COLO668 (cell line): ENCODE results near the gene MX1.
"Not testable (repeated sequence)": the region's sequence is repeated elsewhere in the genome, so short reads cannot be mapped to it uniquely, and the experiment has no call there.

Source experiments
- DNase-seq: peaks from one replicate; lab custom pipeline; 2025; ENCODE audit not compliant: unreplicated experiment; lab: John Stamatoyannopoulos, UW

MX1 gene

DNA sequence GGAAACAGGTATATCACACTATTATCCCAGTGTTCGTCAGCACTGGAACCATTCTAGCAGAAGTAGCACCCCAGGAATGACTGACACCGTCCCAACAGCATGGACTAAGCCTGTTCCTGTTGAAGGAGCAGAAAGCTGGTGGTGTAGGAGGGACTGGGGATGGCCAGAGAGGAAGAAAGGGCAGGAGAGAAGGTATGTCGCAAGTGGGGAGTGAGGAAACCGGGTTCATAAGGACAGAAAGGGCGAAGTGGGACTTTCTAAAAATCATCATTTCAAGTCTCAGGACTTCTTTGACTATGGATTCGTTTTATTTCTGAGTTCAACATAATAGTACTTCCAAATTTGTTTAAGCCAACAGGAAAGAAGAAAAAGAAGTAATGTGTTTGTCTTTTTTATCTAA is 19.7 kb upstream of the MX1 start:
- no peak for DNase-seq

DNA sequence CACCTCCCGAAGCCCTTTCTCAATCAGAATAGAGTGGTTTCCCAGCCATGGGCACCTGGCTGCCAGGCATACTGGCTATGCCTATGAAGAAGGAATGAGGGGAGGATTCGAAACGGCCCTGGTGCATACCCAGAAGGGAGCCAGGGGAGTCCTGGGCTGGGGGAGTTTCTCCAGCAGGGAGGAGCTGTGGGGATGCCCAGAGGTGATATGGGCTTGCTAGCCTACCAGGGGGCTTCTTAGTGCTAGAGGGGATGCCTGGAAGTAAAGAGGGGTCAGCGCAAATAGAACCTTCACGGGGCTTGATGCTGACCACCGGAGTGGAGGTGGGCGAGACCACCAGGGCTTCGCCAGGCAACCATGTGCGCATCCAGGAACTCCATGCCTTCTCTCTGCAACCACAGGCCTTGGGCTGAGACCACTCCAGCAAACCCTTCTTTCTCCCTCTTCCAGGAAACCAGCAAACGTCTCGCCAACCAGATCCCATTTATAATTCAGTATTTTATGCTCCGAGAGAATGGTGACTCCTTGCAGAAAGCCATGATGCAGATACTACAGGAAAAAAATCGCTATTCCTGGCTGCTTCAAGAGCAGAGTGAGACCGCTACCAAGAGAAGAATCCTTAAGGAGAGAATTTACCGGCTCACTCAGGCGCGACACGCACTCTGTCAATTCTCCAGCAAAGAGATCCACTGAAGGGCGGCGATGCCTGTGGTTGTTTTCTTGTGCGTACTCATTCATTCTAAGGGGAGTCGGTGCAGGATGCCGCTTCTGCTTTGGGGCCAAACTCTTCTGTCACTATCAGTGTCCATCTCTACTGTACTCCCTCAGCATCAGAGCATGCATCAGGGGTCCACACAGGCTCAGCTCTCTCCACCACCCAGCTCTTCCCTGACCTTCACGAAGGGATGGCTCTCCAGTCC is 18.2 kb upstream of the MX1 start:
- DNase-seq: no peak

GRCh38 chr21:41410361-41410760 is 15.7 kb upstream of the MX1 start:
- no peak for DNase-seq

- DNase-seq: no peak
These were observed 15.1 kb upstream of the MX1 start for GRCh38 chr21:41410767-41411448.

- peak; percentile 19 for DNase-seq
These were observed 14.5 kb upstream of the MX1 start for GRCh38 chr21:41411449-41412089.

- not testable (repeated sequence) for DNase-seq
These were observed 8.5 kb upstream of the MX1 start for GRCh38 chr21:41417505-41417904.

DNA sequence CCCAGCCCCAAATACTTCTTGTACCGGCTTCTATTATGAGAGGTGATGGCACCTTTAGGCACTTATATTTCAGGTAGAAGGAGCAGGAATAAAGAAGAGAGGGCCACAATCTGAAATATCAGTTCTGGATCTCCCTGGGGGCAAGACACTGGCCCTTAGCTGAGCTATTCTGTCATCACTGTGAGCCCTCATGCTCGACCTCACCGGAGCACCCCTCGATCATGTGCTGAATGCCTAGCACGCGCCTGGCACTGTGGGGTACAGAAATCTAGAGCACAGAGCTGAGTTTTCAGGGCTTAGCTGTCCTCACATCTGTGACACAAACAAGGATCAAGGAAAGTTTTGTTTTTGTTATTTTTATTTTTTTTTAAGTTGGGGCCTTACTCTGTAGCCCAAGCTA is 7.6 kb upstream of the MX1 start:
- no peak for DNase-seq

DNA sequence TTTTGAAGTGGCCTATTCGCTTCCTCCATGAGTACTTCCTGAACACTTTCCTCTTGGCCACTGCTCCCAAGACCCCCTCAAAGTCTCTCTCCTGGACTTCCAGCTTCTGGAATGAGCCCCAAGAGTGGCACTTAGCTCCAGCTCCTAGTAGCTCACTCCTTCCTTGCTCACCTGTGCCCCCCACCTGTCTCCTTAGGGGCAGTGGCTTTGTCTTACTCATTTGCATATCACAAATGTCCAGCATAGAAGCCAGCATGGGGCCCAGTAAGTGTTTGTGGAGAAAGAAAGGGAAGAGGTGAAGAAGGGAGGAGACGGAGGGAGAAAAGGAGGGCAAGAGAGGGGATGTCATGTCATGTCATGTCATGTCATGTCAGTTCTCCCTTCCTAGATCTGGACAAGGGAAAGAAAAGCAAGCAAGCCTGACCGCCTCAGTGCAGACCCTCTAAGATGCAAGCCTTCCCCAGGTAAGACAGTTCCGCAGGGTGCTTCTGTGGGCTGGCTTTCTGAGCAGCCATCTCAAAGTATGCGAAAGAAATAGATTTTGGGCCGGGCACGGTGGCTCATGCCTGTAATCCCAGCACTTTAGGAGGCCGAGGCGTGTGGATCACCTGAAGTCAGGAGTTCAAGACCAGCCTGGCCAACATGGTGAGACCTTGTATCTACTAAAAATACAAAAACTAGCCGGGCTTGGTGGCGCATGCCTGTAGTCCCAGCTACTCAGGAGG is 6.9 kb upstream of the MX1 start:
- DNase-seq: no peak

DNA sequence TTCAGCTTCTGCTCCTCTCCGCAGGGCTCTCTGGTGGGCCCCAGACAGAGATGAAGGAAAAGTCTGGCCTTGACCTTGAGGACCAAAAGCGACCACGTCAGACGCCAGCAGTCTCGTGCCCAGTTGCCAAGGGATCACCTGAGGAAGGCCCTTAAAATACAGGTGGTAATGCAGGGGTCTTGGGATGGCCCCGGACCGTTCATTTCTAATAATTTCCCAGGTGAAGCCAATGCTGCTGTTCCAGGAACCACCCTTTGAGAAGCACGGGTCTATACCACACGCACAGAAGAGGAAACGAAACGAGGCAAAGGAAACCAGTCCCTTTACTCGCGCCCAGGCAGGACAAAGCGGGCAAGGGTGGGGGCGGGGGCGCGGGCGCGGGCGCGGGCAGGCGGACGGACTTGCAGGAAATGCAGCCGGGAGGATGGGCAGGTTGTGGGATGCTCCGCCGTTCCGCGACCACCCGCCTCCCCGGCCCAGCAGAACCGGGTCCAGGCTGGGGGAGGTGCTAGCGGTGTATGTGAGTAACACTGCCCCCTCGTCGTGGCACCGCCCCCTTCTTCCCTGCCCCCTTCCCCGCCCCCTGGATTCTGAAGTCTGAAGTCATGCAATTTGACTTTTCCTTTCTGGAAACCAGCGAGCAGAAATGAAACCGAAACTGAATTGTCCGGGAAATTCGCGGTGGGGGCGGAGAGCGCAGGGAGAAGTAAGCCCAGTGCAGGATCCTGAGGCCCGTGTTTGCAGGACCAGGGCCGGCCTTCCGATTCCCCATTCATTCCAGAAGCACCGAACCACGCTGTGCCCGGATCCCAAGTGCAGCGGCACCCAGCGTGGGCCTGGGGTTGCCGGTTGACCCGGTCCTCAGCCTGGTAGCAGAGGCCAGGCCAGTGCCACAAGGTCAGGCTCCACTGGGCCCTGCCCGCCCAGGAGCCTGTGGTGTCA is 5.8 kb upstream of the MX1 start:
- peak; percentile 76 for DNase-seq

GRCh38 chr21:41420998-41421397 is 5.0 kb upstream of the MX1 start:
- DNase-seq: not testable (repeated sequence)

DNA sequence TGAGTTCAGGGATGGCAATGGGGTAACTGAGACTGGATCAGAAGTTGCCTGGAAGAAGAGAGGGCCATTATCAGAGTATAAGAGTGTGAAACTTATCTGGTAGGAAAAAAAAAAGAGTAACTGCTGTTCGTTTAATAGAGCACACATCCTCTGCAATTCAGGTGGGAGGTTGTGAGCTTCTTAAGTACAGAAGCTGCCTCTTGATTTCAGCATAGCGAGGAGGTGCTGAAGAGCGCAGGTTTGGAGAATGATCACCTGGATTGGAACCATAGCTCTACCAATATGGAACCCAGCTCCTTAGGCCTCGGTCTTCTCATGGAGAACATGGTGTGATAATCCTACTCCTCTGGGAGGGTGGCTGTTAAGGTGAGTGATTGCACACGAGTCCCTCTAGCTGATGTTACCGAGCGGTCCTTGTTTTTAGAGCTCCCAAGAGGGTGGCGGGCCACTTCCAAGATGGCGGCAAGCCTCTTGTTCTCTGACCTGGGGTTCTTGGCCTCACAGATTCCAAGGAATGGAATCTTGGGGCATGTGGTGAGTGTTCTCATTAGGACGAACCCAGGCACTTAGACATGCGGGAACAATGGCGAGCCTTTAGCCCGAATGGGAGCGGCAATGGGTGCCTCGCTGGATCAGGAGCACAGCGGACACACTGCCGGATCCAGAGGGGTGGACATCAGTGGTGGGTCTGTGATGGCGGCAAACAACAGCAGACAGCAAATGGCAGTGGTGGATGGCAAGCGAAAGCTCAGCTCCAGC is 3.3 kb upstream of the MX1 start:
- no peak for DNase-seq

GRCh38 chr21:41423305-41423636 is 2.8 kb upstream of the MX1 start:
- DNase-seq: not testable (repeated sequence)

DNA sequence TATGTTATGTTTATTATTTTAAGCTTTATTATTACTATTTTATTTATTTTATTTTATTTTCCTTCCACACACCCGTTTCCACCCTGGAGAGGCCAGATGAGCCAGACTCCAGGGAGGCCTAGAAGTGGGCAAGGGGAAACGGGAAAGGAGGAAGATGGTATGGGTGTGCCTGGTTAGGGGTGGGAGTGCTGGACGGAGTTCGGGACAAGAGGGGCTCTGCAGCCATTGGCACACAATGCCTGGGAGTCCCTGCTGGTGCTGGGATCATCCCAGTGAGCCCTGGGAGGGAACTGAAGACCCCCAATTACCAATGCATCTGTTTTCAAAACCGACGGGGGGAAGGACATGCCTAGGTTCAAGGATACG is 468 bp upstream of the MX1 start:
- DNase-seq: no peak

DNA sequence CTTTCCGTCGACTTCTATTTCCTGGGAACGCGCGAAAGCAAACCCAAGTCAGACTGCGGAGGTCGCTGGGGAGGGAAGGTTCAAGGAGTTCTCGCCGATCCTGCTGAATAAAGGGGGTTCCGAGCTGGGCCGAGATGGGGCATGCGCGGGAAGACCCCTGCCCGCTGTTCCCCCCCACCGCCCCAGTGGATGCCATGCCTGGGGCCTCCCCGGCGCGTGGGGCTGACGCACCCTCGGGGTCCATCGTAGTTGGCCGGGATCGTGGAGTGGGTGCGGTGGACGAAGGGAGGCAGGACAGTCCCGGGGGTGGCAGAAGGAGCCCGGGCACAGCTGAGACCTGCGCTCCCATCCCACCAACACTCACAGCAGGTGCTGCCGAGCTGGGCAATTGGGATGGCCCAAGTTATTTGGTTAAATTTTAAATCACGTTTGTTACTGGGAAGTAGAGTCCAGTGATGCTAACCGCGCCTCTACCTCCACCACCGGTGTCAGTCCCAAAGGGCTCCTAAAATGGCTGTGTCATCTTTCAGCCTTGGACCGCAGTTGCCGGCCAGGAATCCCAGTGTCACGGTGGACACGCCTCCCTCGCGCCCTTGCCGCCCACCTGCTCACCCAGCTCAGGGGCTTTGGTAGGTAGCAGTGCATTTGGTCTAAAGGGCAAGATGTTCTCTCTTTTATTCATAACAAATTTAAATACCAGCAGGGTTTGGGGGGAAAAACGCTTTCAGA is 801 bp downstream of the MX1 start:
- DNase-seq: no peak

GRCh38 chr21:41427556-41427955 is 1.5 kb downstream of the MX1 start:
- DNase-seq: no peak

DNA sequence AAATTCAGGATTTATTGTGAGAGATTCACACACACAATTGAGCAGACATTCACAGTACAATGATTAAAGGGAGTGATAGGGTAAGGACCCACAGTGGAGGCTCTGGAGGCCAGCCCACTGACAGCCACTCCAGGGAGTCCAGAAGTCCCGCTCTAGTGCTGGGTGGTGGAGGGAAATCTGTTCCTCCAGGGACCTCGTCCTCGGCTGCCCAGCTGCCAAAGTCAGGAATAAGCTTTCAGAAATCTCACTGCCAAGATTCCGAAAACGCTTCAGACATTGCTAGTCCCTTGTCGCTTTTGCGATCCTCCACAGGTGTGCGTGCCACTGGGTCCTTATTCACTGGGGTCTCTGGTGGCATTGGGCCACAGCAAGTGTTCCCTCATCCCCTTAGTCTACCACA is 2.3 kb downstream of the MX1 start:
- DNase-seq: no peak

DNA sequence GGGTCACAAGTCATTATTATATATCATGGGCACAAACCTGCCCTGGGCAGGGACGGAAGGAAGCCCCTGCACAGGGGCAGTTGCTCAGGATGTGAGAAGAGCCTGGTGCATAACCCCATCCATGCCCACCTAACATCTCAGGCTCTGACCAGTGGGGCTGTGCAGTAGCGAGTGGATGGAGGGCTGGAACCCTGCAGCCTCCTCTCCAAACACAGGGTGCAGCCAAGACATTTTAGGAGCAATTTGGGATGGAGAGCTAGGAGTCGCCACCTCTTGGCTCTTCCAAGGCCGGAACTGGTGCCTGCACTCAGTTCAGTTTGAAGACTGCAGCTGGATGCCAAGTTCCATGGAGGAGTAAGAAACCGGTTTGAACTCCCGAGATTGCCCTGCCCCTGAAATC is 2.8 kb downstream of the MX1 start:
- no peak for DNase-seq

- no peak for DNase-seq
These were observed 3.3 kb downstream of the MX1 start for GRCh38 chr21:41429305-41429704.

DNA sequence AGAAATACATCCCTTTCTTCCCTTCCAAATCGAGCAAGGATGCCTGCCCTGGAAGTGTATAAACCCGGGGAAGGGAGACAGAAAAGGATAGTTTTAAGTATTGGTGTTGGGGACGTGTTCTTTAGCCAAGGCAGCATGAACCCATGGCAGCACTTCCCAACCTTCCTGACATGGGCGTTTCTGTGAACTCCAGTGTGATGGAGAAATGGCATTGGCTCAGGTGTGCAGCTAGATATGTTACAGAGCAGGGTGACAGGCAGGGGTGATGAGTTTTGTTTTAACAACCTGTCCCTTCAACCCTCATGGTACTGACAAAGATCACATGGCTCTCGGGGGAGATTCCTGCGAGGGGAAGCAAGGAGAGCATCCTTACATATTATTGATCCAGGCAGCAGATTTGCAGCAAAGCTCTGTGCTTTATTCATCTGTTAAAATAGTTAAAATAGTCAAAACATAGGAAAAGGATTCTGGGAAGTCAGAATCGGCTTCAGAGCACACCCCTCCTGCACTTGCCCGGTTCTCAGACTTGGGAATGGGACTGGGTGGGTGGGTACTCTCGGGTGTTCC is 4.0 kb downstream of the MX1 start:
- no peak for DNase-seq
